GM21528 (cell line): ENCODE results near the gene LAMB4.

Source experiments
- ATAC-seq: cut with Tn5 transposase; IDR thresholded peaks from one replicate; pipeline ENCODE4 v1.9.1; 2021; ENCODE audit warnings: mild to moderate bottlenecking, moderate library complexity; ENCODE audit not compliant: unreplicated experiment, low FRiP score

LAMB4 gene, protein sequence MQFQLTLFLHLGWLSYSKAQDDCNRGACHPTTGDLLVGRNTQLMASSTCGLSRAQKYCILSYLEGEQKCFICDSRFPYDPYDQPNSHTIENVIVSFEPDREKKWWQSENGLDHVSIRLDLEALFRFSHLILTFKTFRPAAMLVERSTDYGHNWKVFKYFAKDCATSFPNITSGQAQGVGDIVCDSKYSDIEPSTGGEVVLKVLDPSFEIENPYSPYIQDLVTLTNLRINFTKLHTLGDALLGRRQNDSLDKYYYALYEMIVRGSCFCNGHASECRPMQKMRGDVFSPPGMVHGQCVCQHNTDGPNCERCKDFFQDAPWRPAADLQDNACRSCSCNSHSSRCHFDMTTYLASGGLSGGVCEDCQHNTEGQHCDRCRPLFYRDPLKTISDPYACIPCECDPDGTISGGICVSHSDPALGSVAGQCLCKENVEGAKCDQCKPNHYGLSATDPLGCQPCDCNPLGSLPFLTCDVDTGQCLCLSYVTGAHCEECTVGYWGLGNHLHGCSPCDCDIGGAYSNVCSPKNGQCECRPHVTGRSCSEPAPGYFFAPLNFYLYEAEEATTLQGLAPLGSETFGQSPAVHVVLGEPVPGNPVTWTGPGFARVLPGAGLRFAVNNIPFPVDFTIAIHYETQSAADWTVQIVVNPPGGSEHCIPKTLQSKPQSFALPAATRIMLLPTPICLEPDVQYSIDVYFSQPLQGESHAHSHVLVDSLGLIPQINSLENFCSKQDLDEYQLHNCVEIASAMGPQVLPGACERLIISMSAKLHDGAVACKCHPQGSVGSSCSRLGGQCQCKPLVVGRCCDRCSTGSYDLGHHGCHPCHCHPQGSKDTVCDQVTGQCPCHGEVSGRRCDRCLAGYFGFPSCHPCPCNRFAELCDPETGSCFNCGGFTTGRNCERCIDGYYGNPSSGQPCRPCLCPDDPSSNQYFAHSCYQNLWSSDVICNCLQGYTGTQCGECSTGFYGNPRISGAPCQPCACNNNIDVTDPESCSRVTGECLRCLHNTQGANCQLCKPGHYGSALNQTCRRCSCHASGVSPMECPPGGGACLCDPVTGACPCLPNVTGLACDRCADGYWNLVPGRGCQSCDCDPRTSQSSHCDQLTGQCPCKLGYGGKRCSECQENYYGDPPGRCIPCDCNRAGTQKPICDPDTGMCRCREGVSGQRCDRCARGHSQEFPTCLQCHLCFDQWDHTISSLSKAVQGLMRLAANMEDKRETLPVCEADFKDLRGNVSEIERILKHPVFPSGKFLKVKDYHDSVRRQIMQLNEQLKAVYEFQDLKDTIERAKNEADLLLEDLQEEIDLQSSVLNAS (N-terminal part only)

DNA sequence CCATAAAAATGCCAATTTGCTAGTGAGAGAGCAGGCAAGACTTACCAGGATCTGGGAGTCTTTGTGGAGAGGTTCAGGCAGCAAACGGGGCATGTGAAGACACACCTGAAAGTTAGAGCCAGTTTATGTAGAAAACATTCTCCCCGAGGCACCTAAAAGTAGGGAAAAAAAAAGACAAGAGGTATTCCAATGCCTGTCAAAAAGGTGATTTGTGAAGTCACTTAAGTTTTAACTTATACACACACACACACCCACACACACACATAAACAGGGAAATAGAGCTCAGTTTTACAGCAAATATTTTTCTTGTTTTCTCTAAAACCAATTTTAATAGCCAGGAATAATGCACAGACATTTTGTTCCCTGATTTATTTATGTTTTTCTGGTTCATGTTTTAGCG, at the start of gene LAMB4:
Gene LAMB4 (minus strand): TSS at position 101 of the 400 bp plus-strand sequence. CDS start 7,197 bp downstream, outside the sequence.
- ATAC-seq = no peak

DNA sequence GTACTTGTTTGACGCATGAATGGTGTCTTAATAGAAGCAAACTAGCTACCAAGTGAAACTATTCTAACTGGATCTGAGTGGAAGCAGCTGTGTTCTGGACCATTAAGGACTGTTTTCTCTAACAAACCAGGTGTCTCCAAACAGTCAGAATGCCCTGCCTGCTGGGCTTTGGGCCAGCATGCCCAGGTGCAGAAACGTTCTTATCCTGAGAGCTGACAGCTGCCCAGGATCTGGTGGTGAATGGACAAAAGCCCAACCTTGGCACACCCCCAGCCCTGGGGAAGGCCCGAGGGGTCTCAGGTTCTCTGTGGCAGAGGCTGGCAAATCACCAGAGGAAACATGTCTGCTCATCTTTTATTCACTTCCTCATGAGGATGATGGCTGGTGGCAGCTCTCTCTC, 48.2 kb upstream of the LAMB4 start:
- no peak for ATAC-seq

DNA sequence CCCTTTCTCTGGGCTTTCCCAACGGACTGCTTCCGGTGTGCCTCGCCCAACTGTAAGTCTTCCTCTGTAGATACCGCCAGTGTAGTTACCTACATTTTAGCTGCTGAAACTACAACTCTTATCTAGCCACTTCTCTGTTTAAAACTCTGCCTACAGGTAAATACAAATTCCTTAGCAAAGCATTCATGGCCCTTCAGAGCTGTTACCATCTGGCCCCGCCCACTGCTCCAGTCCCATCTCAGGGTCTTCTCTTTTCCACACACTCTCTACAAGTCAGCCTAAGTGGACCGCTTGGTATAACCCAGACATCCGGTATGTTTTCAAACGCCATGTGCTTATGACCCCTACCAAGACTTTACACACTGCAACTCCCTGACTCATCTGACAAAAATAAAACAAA, 41.0 kb upstream of the LAMB4 start:
- ATAC-seq = no peak

DNA sequence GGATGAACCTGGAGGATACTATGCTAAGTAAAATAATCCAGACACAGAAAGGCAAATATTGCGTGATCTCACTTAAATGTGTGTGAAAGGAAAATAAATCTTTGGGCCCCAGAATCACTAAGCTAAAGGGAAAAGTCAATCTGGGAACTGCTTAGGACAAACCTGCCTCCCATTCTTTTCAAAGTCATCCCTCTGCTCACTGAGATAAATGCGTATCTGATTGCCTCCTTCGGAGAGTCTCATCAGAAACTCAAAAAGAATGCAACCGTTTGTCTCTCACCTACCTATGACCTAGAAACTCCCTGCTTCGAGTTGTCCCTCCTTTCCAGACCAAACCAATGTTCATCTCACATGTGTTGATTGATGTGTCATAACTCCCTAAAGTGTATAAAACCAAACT, 40.1 kb upstream of the LAMB4 start:
- ATAC-seq = no peak

DNA sequence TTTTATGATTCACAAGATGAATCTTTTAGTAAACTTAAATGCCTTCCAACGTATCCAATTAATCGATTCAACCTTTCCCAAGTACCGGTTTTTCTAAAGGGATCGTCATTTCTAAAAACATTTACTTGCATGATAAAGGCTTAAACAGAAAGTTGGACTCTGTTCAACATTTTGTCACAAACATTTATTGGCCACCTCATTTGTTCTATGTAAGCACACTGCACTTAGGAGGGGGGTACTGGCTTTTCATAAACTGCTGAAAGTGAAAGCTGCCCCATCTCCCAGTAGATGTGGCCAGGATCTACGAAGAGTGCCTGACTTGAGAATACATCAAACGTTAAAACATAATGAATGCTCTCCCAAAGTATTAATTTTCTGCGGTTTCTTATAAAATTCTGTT, 37.3 kb upstream of the LAMB4 start:
- ATAC-seq = no peak

DNA sequence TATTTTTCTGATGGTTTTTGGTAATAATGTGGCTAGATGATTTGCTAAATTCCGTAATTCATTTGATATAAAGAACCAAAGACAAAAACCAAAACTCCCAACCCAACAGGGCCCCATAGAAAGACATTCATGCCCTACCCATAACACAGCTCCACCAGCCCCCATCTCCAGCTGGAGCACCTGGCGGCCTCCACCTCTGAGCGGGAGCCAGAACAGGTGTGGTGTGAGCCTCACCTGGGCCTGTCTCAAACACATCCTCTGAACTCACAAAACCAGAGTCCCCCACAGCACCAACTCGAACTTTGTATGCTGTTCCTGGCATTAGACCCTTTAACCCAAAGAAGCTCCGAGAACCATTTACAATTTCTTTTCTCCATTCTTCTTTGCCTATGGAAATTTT, 36.5 kb upstream of the LAMB4 start:
- no peak for ATAC-seq

DNA sequence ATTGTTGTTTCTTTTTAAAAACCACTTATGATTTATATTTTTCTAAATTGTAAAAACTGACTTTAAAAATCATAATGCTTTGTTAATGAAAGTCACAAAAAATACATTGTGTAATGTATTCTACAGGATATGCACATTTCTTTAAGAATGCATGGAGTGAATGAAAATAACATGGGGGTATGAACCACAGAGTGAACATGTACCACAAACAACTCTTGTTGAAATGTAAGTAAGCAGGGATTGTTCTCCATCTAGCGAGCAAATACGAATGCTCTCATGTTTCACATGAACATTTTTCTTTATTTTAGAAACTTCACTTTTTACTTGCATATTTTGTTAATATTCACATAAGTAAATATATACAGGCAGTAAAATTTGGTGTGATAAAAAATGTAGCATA, 35.6 kb upstream of the LAMB4 start:
- ATAC-seq = no peak

DNA sequence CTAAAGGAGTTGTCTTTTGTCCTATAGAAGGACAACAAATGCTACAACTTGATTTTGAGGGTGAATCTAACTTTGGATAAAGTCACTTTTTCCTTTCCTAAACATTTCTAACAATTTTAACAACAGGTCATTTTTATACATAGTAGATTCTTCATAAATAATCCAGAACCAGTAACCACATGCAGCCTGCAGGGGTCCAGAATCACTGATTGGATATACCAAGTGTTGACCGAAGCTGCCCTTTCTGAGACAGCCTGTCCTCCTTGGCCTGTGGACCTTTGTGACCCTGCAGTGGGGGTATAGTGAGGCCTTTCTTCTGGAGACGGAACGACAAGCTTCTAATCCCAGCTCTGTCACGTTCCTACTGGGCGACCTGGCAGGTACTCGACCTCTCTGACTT, 34.8 kb upstream of the LAMB4 start:
- no peak for ATAC-seq

DNA sequence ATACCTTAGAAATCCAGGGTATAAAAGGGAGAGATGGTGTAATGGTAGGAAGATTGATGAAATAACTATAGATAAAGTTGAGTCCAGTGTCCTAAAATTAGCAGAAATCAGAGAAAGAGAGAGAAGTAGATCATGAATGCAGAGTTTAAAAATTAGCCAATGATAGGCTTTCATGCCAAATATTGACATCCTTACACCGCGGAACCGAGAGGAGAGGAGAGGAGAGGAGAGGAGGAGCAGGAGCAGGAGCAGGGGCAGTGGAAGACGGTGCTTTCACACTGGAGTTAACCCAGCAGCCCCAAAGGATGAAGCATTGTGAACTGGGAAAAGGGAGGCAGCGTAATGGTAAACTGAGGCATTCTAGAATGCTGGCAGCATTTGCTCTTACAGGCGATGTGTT, 34.2 kb upstream of the LAMB4 start:
- ATAC-seq = no peak

DNA sequence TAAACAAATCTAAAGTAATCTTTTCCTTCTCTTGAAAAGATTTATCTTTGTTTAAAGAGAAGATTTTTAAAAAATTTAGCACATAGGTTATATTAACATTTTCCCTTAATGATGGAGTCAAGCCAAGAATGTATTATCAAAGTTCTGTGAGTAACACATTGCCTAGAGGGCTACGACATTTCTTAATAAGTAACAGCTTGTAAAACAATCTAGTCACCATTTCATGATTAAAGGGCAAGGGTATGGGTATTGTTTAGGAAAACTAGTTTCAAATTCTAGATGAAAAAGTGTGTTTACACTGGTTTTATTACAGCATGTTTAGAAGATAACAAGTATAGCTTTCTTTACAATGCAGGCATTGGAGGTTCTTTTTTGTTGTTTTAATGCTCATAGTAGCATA, 28.6 kb upstream of the LAMB4 start:
- no peak for ATAC-seq

DNA sequence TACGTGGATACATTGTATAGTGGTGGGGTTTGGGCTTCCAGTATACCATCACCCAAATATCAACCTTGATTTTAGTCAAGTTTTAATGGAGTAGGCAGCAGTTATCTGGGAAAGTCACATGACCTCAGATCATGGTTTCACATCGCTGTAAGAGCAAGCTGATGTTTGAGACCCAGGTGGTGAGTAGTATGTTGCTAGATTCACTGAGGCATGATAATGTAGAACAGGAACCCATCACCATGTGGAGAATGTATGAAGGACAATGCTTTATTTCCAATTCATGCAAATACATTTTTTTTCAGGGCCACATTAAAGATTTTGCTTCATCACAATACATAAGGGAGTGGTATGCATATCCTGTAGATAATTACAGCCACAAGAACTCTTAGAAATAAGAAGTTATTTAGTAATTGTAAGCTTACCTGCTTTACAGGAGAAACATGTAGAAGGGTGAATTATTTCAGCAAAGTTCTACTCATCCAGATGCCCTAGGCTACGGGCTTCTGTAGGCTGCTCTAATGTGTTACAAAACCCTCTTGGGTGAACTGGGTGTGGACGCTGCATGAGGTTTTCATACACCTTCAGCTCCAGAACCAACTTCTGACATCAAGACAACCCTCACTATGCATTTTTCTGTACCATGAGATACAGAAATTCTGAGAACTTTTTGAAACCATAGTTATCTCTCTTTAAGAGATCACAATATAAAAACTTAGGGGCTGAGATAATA, 27.6 kb upstream of the LAMB4 start:
- ATAC-seq = no peak

DNA sequence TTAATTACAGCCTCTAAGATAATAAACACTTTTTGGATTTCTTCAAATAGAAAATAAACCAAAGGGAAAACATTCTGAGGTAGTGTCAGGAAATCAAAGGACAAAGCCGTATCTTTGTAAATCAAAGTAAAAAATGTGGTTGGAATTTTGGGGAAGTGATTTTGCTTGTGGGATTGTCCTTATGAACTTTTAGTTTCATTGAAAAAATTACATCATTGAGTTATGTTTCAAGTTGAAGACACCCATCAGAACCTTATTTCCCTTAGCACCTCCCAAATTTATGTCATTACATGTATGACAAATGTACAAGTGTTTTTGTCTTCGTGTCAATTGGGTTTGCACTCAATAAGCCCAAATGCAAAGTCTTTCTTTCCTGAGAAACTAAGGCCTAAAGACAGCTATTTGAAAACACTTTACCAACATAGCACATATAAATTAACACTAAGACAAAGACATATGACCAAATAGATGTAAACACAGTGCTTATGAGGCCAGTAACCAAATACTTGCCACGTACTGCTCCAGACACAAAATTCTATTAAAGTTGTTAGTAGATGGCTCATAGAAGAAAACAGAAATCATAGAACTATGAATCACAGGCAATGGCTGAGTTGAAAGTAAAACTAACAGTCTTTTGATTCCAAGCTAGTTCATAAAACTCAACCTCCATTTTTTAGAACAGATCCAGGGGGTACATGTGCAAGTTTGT, 26.9 kb upstream of the LAMB4 start:
- ATAC-seq = no peak

DNA sequence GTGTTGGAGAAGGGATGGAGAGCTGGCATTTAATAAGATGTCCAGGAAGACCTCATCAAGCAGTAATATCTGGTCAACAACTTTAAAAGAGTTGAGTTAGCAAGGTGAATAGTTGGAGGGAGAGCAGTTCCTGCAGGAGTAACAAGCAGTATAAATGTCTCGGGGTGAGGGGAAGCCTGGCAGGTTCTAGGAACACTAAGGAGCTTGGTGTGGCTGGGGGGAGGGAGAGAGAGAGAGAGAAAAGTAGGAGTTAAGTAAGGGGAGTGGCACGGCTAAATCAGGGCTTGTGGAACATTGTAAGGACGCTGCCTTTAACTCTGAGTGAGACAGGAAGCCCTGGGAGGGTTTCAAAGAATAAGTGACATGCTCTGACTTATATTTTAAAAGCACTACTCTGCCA, 22.0 kb upstream of the LAMB4 start:
- no peak for ATAC-seq

DNA sequence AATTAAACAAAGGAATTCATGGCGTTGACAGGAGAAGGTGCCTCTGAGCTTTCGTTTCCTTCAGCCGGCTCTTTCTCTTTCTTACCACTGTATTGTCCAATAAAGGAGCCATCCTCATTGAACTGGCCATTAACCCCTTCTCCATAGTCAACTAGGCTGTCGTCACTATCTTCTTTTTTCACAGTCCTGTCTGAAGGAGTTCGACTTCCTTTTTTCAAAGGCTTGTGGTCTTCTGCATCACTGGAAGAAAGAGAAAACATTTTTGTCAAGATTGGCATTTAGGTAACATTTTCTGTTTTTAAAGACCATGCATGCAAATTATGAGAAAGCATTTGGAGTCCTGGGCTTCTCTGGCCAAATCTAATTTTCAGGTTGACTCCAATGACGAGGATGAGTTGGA, 19.7 kb upstream of the LAMB4 start:
- no peak for ATAC-seq

DNA sequence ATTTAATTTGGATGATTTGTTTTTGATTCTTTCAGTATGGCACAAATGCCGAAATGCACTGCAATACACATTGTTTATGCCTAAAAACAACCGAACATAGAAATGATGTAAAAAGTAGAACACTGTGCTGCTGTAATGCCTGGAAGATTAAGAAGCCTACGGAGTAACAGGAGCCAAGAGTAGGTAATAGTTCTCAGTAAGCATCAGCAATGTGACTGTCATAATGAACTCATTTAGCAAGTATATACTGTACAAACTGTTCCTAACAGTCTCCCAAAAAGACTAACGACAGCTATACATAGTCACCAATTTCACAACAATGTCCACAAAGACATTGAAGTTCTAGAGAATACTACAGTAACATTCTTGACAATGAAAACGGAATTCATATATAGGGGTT, 19.0 kb upstream of the LAMB4 start:
- no peak for ATAC-seq

DNA sequence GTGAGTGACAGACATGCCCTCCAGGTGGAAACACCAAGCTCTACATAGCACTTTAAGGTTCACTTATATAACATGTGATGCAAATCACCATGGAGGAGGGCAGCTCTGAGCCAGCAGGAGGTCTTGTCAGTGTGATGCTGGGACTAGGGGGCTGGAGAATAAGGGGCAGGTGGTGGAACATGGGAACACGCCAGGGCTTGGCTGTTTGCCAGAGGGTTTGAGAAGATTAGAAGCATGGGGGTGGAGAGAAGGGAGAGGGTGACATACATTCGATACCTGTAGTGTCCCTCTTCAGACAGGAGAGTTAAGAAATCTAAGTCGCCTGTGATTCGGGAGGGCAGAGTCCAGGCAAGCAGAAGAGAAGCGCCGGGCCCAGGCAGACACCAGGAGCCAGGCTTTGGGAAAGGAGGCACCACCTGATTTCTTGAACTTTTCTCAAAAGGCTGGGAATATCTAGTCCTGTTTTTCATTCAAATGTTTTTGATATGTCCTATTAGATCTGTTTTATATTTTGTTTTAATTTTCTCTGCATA, 16.9 kb upstream of the LAMB4 start:
- ATAC-seq = no peak

DNA sequence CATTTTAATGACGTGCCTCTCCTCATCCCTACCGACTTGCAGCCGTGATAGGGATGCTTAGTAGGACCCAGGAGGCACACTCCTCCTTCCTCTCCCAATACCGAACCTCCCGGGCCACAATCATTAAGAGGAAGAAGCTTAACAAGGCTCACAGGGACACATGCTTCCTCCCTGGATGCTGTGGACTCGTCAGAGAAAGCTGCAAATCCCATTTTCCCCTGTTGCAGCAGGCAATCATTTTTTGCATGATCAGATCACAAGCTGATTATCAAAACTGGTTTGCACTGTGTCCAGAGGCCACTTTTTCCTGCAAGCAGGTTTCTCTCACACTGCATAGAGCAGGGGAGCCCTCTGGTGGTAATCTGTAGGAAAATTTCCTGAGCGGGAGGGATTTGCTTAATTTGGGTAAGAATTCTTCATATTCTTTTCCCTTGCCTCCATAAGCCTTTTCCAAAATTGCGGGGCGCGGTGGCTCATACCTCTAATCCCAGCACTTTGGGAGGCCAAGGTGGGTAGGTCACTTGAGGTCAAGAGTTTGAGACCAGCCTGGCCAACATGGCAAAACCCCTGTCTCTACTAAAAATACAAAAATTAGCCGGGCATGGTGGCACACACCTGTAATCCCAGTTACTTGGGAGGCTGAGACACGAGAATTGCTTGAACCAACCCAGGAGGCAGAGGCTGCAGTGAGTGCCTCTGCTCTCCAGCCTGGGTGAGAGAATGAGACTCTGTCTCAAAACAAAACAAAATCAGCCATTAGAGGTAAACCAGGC, 16.1 kb upstream of the LAMB4 start:
- no peak for ATAC-seq

DNA sequence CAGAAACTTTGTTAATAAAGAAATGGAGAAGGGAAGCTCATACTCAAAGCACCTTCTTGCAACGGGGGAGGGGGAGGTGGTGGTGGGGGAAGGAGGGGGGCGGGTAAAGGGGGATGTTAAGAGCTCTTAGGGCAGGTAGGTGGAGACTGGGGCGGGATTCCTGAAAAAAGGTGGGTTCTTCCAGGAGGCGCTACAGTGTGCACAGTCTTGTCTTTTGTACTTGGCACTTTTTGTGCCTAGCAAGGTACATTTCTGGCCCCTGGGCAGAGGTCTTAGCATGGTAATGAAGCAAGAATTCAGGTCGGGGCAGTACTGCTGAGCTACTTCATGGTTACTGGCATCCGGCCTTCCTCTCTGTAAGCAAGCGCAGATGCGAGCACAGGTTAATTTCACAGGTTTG, 15.2 kb upstream of the LAMB4 start:
- no peak for ATAC-seq

DNA sequence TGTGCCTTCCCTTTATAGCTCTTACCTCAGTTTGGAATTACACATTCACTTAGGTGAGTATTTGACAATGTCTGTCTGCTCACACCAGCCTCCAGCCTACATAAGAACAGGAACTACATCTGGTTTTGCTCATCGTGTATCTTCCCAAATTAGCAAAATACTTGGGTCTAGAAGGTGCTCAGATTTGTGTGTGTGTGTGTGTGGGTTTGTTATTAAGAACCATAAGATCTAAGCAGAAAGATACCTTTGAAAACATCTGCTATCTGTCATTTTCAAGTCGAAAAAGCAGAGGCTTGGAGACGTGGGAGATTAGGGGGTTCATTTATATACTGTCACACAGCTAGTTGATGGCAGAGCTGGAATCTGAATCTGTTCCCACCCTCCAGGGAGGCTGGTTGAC, 14.8 kb upstream of the LAMB4 start:
- ATAC-seq = no peak
